PC-9 (cell line): ENCODE measurements around the gene GRID2.

ENCODE experiments used
- EZH2 ChIP-seq: fragments of 200-600 bp; sonication (generic); IDR thresholded peaks from 2 replicates; pipeline ENCODE4 v1.8.0; 2017; ENCODE audit warnings: antibody characterized with exemption, low read depth
- TF ChIP-seq, protein P1 (sequence below): fragments of 200-600 bp; sonication (generic); conservative IDR thresholded peaks from 2 replicates; pipeline ENCODE4 v1.6.1; 2017; ENCODE audit warnings: mixed run types, antibody characterized with exemption, mild to moderate bottlenecking, moderate library complexity

DNA sequence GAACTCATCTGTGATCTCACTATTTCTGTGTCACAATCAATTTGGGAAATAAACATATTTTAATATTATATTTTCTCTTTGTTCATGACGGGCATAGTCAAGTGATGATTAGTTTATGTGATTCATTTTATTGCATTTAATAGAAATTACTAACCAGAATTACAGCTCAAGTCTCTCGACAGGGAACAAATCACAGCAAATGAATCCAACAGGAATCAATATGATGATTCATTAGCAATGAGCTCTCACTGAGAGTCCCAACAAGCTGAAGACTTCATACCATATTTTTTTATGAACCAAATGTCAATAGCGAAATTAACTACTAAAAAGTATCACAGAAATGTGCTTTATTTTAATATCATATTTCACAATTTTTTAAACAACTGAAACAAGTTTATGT lies 649.7 kb downstream of the GRID2 start:
- TF ChIP-seq EZH2 = no peak
- TF ChIP-seq, protein P1, sequence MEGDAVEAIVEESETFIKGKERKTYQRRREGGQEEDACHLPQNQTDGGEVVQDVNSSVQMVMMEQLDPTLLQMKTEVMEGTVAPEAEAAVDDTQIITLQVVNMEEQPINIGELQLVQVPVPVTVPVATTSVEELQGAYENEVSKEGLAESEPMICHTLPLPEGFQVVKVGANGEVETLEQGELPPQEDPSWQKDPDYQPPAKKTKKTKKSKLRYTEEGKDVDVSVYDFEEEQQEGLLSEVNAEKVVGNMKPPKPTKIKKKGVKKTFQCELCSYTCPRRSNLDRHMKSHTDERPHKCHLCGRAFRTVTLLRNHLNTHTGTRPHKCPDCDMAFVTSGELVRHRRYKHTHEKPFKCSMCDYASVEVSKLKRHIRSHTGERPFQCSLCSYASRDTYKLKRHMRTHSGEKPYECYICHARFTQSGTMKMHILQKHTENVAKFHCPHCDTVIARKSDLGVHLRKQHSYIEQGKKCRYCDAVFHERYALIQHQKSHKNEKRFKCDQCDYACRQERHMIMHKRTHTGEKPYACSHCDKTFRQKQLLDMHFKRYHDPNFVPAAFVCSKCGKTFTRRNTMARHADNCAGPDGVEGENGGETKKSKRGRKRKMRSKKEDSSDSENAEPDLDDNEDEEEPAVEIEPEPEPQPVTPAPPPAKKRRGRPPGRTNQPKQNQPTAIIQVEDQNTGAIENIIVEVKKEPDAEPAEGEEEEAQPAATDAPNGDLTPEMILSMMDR = no peak
